B cell (primary cell): ENCODE data around the gene TCHH. TPM values are rescaled to one million over a fixed set of nuclear protein-coding genes. Genes with fewer than 3 reads are reported as not detected.

Experiments
- ATAC-seq: fragments of 200-7000 bp; cut with Tn5 transposase; one replicate; pipeline ENCODE4 v1.10.0; 2021; ENCODE audit warnings: low read depth, mild to moderate bottlenecking, moderate number of reproducible peaks, moderate library complexity
- CTCF ChIA-PET: fragments of 350-600 bp; sonication (Branson Sonifier 250); formaldehyde crosslinking; loops from one replicate; lab custom pipeline; 2021; ENCODE audit warnings: antibody characterized with exemption, inconsistent platforms; lab: Charles Lee
- POLR2A ChIA-PET: fragments of 350-600 bp; sonication (Branson Sonifier 250); formaldehyde crosslinking; loops from one replicate; lab custom pipeline; 2021; ENCODE audit warnings: antibody characterized with exemption; lab: Charles Lee
- DNase-seq: peaks from one replicate; pipeline ENCODE4 v3.0.0; 2013
- H2AFZ ChIP-seq: 2 replicates; pipeline ENCODE4 v1.6.1; 2012; ENCODE audit warnings: mild to moderate bottlenecking, low read depth, low read length; ENCODE audit not compliant: insufficient read depth, poor library complexity, severe bottlenecking
- H3K27ac ChIP-seq, 2 donors: 1 replicate in 1 of 2; 2 replicates in 1 of 2; pipeline ENCODE4 v1.5.1; 2012 to 2013; ENCODE audit warnings: low read length in 2 of 2, mild to moderate bottlenecking in 2 of 2, moderate library complexity in 1 of 2
- H3K27me3 ChIP-seq, 4 experiments: fragments of 200-600 bp in 1 of 4; sonication (generic) in 1 of 4; replicated peaks in 1 of 4; 1 replicate in 2 of 4; 2 replicates in 2 of 4; pipeline versions ENCODE4 v1.6.1 to v1.7.0; 2013 to 2016; ENCODE audit warnings: low read length in 3 of 4, mild to moderate bottlenecking in 2 of 4, mixed read lengths in 1 of 4, moderate library complexity in 1 of 4; ENCODE audit not compliant: insufficient read depth in 4 of 4, control insufficient read depth in 3 of 4; ENCODE audit errors: control extremely low read depth in 1 of 4
- H3K36me3 ChIP-seq, 2 experiments: replicated peaks in 1 of 2; 1 replicate in 1 of 2; 2 replicates in 1 of 2; pipeline versions ENCODE4 v1.6.1 to v1.7.1; 2013; ENCODE audit warnings: low read length in 1 of 2; ENCODE audit not compliant: insufficient read depth in 2 of 2, control insufficient read depth in 1 of 2; ENCODE audit errors: control extremely low read depth in 1 of 2, extremely low read depth in 1 of 2
- H3K4me1 ChIP-seq, 2 donors: fragments of 200-600 bp in 1 of 2; sonication (generic) in 1 of 2; 1 replicate in 1 of 2; 2 replicates in 1 of 2; pipeline versions ENCODE4 v1.5.1 to v1.6.1; 2013 to 2017; ENCODE audit warnings: low read length in 2 of 2; ENCODE audit not compliant: control insufficient read depth in 2 of 2, insufficient read depth in 2 of 2
- H3K4me2 ChIP-seq: replicated peaks from 2 replicates; pipeline ENCODE3; 2012; ENCODE audit warnings: mild to moderate bottlenecking, low read depth, low read length; ENCODE audit not compliant: poor library complexity, severe bottlenecking
- H3K4me3 ChIP-seq, 5 experiments: fragments of 200-600 bp in 1 of 5; sonication (generic) in 1 of 5; 1 replicate in 3 of 5; 2 replicates in 2 of 5; pipeline versions ENCODE4 v1.5.1 to v1.7.0; 2011 to 2016; ENCODE audit warnings: low read length in 4 of 5, mild to moderate bottlenecking in 4 of 5, low read depth in 2 of 5, control low read depth in 1 of 5, moderate library complexity in 1 of 5; ENCODE audit not compliant: insufficient read depth in 1 of 5; ENCODE audit errors: control extremely low read depth in 1 of 5, extremely low read depth in 1 of 5
- H3K79me2 ChIP-seq: fragments of 200-600 bp; sonication (generic); one replicate; pipeline ENCODE4 v1.6.0; 2016; ENCODE audit warnings: low read length; ENCODE audit not compliant: control insufficient read depth, insufficient read depth
- H3K9ac ChIP-seq: fragments of 200-600 bp; sonication (generic); 2 replicates; pipeline ENCODE4 v1.6.1; 2017; ENCODE audit warnings: mild to moderate bottlenecking, low read length, moderate library complexity
- H3K9me3 ChIP-seq, 3 donors: one replicate each; pipeline versions ENCODE4 v1.6.1 to v1.7.1; 2013; ENCODE audit warnings: low read length in 2 of 3; ENCODE audit not compliant: control insufficient read depth in 2 of 3, insufficient read depth in 1 of 3; ENCODE audit errors: control extremely low read depth in 1 of 3
- H4K20me1 ChIP-seq: 2 replicates; pipeline ENCODE4 v1.6.0; 2012; ENCODE audit warnings: mild to moderate bottlenecking, low read length; ENCODE audit not compliant: insufficient read depth, control insufficient read depth, poor library complexity, severe bottlenecking
- H3K27ac Mint-ChIP-seq: one replicate; pipeline ENCODE4 v1.8.0; 2021; ENCODE audit warnings: mixed read lengths
- H3K27me3 Mint-ChIP-seq: one replicate; pipeline ENCODE4 v1.8.0; 2021; ENCODE audit warnings: mixed read lengths
- H3K4me1 Mint-ChIP-seq: one replicate; pipeline ENCODE4 v1.8.0; 2021; ENCODE audit warnings: mixed read lengths
- H3K4me3 Mint-ChIP-seq: one replicate; pipeline ENCODE4 v1.8.0; 2021; ENCODE audit warnings: mixed read lengths
- H3K9me3 Mint-ChIP-seq: one replicate; pipeline ENCODE4 v1.8.0; 2022; ENCODE audit warnings: mixed read lengths; ENCODE audit not compliant: insufficient read depth
- CTCF ChIP-seq: fragments of 200-600 bp; IDR thresholded peaks from one replicate; pipeline ENCODE4 v1.8.0; 2022; ENCODE audit warnings: antibody characterized with exemption, mild to moderate bottlenecking
- EZH2 ChIP-seq: IDR thresholded peaks from 2 replicates; pipeline ENCODE4 v1.6.1; 2012; ENCODE audit warnings: borderline replicate concordance, low read depth, mild to moderate bottlenecking, moderate library complexity, low read length; ENCODE audit not compliant: insufficient read depth, poor library complexity, severe bottlenecking
- WGBS: methylation state at CpG from one replicate; pipeline ENCODE4 v1.1.5; 2013; ENCODE audit warnings: missing lambda C conversion rate; ENCODE audit not compliant: insufficient coverage; 5-methylcytosine and 5-hydroxymethylcytosine counted together
- intact Hi-C: fragments of 100-400 bp; cut with micrococcal nuclease; formaldehyde crosslinking; loops from one replicate; pipeline ENCODE4 v1.10.0; 2022
- polyA plus RNA-seq: library from polyadenylated mRNA; depleted of rRNA; stranded (reverse); fragments of >200 nt; gene quantifications from 2 replicates; pipeline ENCODE4 v1.2.3, GENCODE V29; 2012
- total RNA-seq, 2 donors: library from RNA; stranded (reverse); fragments of 120-200 nt in 1 of 2; gene quantifications; 1 replicate in 1 of 2; 2 replicates in 1 of 2; pipeline versions ENCODE4 v1.2.3 to v1.2.4, GENCODE V29; 2013 to 2022

TCHH gene
- total and polyA plus RNA-seq, 2 donors (not counting 1 experiment from before 2014, with no cell fraction given), result not detected

DNA sequence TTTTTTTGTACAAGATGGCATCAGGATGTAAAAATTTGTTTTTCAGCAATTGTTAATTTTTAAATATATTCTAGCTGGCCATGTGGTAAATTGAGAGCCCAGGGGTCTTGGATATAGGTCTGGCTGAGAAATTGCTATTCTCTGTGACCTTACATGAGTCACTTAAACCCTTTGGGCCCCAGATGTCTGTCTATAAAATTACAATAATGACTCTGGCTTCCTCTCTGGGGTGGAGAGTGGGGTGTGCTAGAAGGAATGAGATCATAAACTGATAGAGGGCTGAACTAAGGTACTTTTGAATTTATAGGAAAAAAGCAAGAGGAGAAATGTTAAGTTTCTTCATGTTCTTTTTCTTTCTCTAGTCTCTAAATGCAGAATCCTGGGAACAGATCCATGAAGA lies 12.4 kb upstream of the TCHH start:
- no peaks in the 10 kb centered on the region for H3K4me1 Mint-ChIP-seq
- H3K4me1 ChIP-seq, result no peaks in the 10 kb centered on the region
- intact Hi-C loops, result no loop called here
- no peak overlapping the region for H3K4me2 ChIP-seq
- DNase-seq, result no peak
- H3K79me2 ChIP-seq, result no peaks in the 10 kb centered on the region
- H3K9me3 ChIP-seq, result peaks cover 3 to 9% (median 8%) of the 10 kb centered on the region in 3 donors
- H3K4me3 ChIP-seq, result no peak overlapping the region
- H3K9me3 Mint-ChIP-seq, result no peaks in the 10 kb centered on the region
- peaks cover 58% of the 10 kb centered on the region for H3K27me3 Mint-ChIP-seq
- no peak overlapping the region for H3K27ac ChIP-seq
- no peak overlapping the region for H3K4me3 Mint-ChIP-seq
- H3K27me3 ChIP-seq, result peaks cover 0 to 24% (median 20%) of the 10 kb centered on the region in 4 experiments
- no peak overlapping the region for H3K9ac ChIP-seq
- H2AFZ ChIP-seq, result no peak overlapping the region
- CTCF ChIA-PET, result no interaction called here
- no peak overlapping the region for H3K27ac Mint-ChIP-seq
- POLR2A ChIA-PET, result no interaction called here
- no peak for ATAC-seq
- TF ChIP-seq CTCF (no peak), EZH2 (no peak)
- no peaks in the 10 kb centered on the region for H4K20me1 ChIP-seq
- H3K36me3 ChIP-seq, result no peaks in the 10 kb centered on the region

GRCh38 chr1:152125834-152126443 lies 10.7 kb upstream of the TCHH start:
- ChIA-PET CTCF (no interaction called here), POLR2A (no interaction called here)
- Histone ChIP-seq H3K4me3 (no peak overlapping the region), H4K20me1 (no peaks in the 10 kb centered on the region), H3K4me1 (no peaks in the 10 kb centered on the region), H3K27me3 (peaks cover 0 to 29% (median 7%) of the 10 kb centered on the region in 4 experiments), H3K27ac (no peak overlapping the region), H2AFZ (no peak overlapping the region), H3K36me3 (no peaks in the 10 kb centered on the region), H3K9me3 (no peaks in the 10 kb centered on the region), H3K79me2 (no peaks in the 10 kb centered on the region), H3K4me2 (no peak overlapping the region), H3K9ac (no peak overlapping the region)
- intact Hi-C loops, result no loop called here
- Mint-ChIP-seq H3K27me3 (peaks cover 61% of the 10 kb centered on the region), H3K27ac (no peak overlapping the region), H3K9me3 (no peaks in the 10 kb centered on the region), H3K4me1 (no peaks in the 10 kb centered on the region), H3K4me3 (no peak overlapping the region)
- DNase-seq (no peak), ATAC-seq (no peak)
- TF ChIP-seq EZH2, result no peak
- TF ChIP-seq CTCF, result no peak
- no CpG with 5 or more reads among the region's 6 CpGs for WGBS
